HCT116 (cell line): ENCODE data around the gene IMPDH1. TPM values are rescaled to one million over a fixed set of nuclear protein-coding genes. Genes with fewer than 3 reads are reported as not detected.

Source experiments
- ATAC-seq: fragments of 200-7000 bp; cut with Tn5 transposase; 2 replicates; pipeline ENCODE4 v1.9.1; 2020; ENCODE audit warnings: mild to moderate bottlenecking, moderate library complexity
- BruUV-seq: library from RNA; stranded (reverse); fragments of 400-500 nt; replicated peaks from 2 replicates; lab custom pipeline; 2021; lab: Mats Ljungman, UMichigan
- CTCF ChIA-PET: fragments of 300-600 bp; sonication (Branson Sonifier 250); formaldehyde crosslinking; loops from one replicate; lab custom pipeline; 2021; ENCODE audit warnings: antibody characterized with exemption; lab: Charles Lee
- POLR2A ChIA-PET: fragments of 300-600, 350-600 bp; sonication (Branson Sonifier 250); formaldehyde crosslinking; loops from one replicate; lab custom pipeline; 2021; ENCODE audit warnings: antibody characterized with exemption; lab: Charles Lee
- RAD21 ChIA-PET, 2 experiments: fragments of 300-600 bp; sonication (Branson Sonifier 250); formaldehyde crosslinking; loops; one replicate each; lab custom pipeline; 2023; ENCODE audit warnings: low total read pairs in 2 of 2; ENCODE audit not compliant: uncharacterized antibody in 2 of 2, unreplicated experiment in 2 of 2, low non-redundant PET in 1 of 2; lab: Charles Lee
- DNase-seq: peaks from one replicate; pipeline ENCODE4 v3.0.0-alpha.2; 2010; ENCODE audit warnings: low read depth, low spot score
- H2AFZ ChIP-seq: fragments of 200-600 bp; shearing (Covaris generic), sonication (generic); 2 replicates; pipeline ENCODE4 v1.6.1; 2017; ENCODE audit warnings: low read depth, mixed run types, mixed read lengths, antibody characterized with exemption, low read length; ENCODE audit not compliant: poor library complexity, severe bottlenecking
- H3K27ac ChIP-seq: 2 replicates; pipeline ENCODE4 v1.5.1; 2012; ENCODE audit warnings: low read depth, low read length
- H3K27me3 ChIP-seq: fragments of 200-600 bp; sonication (generic); 2 replicates; pipeline ENCODE4 v1.6.1; 2016; ENCODE audit warnings: mixed run types, low read length, mixed read lengths; ENCODE audit not compliant: insufficient read depth
- H3K36me3 ChIP-seq, 2 experiments: fragments of 200-500 bp in 1 of 2; fragments of 200-600 bp in 1 of 2; sonication (Bioruptor generic) in 1 of 2; sonication (generic) in 1 of 2; 2 replicates each; pipeline versions ENCODE4 v1.5.1 to v1.6.1; 2014 to 2016; ENCODE audit warnings: low read length in 2 of 2, inconsistent platforms in 1 of 2, mixed read lengths in 1 of 2, mixed run types in 1 of 2; ENCODE audit not compliant: insufficient read depth in 2 of 2, control insufficient read depth in 1 of 2
- H3K4me1 ChIP-seq, 2 experiments: fragments of 200-600 bp in 1 of 2; sonication (generic) in 1 of 2; 2 replicates each; pipeline versions ENCODE4 v1.5.1 to v1.6.1; 2012 to 2017; ENCODE audit warnings: low read length in 2 of 2, inconsistent platforms in 1 of 2, mild to moderate bottlenecking in 1 of 2, mixed read lengths in 1 of 2, mixed run types in 1 of 2, moderate library complexity in 1 of 2; ENCODE audit not compliant: insufficient read depth in 2 of 2, control insufficient read depth in 1 of 2
- H3K4me2 ChIP-seq: fragments of 200-600 bp; sonication (generic); 2 replicates; pipeline ENCODE4 v1.6.1; 2017; ENCODE audit warnings: mixed run types, low read length, mixed read lengths
- H3K4me3 ChIP-seq, 2 experiments: fragments of 200-600 bp in 1 of 2; sonication (generic) in 1 of 2; replicated peaks in 1 of 2; 2 replicates each; pipeline ENCODE4 v1.5.1; 2011 to 2016; ENCODE audit warnings: low read length in 2 of 2, control low read depth in 1 of 2, low read depth in 1 of 2, mild to moderate bottlenecking in 1 of 2, mixed read lengths in 1 of 2, mixed run types in 1 of 2
- H3K79me2 ChIP-seq: fragments of 200-600 bp; sonication (generic); 2 replicates; pipeline ENCODE4 v1.6.1; 2017; ENCODE audit warnings: mild to moderate bottlenecking, mixed run types, low read length, moderate library complexity, mixed read lengths; ENCODE audit not compliant: insufficient read depth
- H3K9ac ChIP-seq: fragments of 200-600 bp; sonication (generic); 2 replicates; pipeline ENCODE4 v1.6.1; 2016; ENCODE audit warnings: low read length, mixed read lengths
- H3K9me2 ChIP-seq: fragments of 200-600 bp; sonication (generic), shearing (Covaris generic); 2 replicates; pipeline ENCODE4 v1.6.1; 2017; ENCODE audit warnings: mixed run types, mild to moderate bottlenecking, moderate library complexity; ENCODE audit not compliant: insufficient read depth
- H3K9me3 ChIP-seq, 2 experiments: fragments of 200-500 bp in 1 of 2; fragments of 200-600 bp in 1 of 2; sonication (Bioruptor generic) in 1 of 2; sonication (generic) in 1 of 2; 2 replicates each; pipeline ENCODE4 v1.6.1; 2014 to 2017; ENCODE audit warnings: low read length in 2 of 2, mixed read lengths in 2 of 2, inconsistent platforms in 1 of 2, low read depth in 1 of 2, mild to moderate bottlenecking in 1 of 2, mixed run types in 1 of 2, moderate library complexity in 1 of 2; ENCODE audit not compliant: control insufficient read depth in 1 of 2, insufficient read depth in 1 of 2
- H4K20me1 ChIP-seq: fragments of 200-600 bp; sonication (generic), shearing (Covaris generic); 2 replicates; pipeline ENCODE4 v1.6.1; 2017; ENCODE audit warnings: mixed run types, mild to moderate bottlenecking, moderate library complexity; ENCODE audit not compliant: insufficient read depth
- ATF3 ChIP-seq: IDR thresholded peaks from 2 replicates; pipeline ENCODE4 v1.6.1; 2012
- CBX3 ChIP-seq: IDR thresholded peaks from 2 replicates; pipeline ENCODE4 v1.6.1; 2012; ENCODE audit warnings: low read depth
- EGR1 ChIP-seq: IDR thresholded peaks from 2 replicates; pipeline ENCODE4 v1.6.1; 2012; ENCODE audit warnings: low read depth
- EZH2phosphoT487 ChIP-seq: fragments of 200-600 bp; IDR thresholded peaks from 2 replicates; pipeline ENCODE4 v1.6.1; 2018; ENCODE audit warnings: antibody characterized with exemption, borderline replicate concordance
- FOSL1 ChIP-seq: IDR thresholded peaks from 2 replicates; pipeline ENCODE4 v1.6.1; 2012; ENCODE audit warnings: low read depth
- POLR2A ChIP-seq: IDR thresholded peaks from 2 replicates; pipeline ENCODE4 v1.7.0; 2011; ENCODE audit warnings: borderline replicate concordance; ENCODE audit not compliant: insufficient read depth, insufficient read length; ENCODE audit errors: extremely low read depth
- SP1 ChIP-seq: IDR thresholded peaks from 2 replicates; pipeline ENCODE4 v1.6.1; 2012; ENCODE audit warnings: low read depth
- TCF7L2 ChIP-seq: IDR thresholded peaks from 2 replicates; pipeline ENCODE4 v1.7.0; 2011; ENCODE audit warnings: borderline replicate concordance, inconsistent platforms; ENCODE audit not compliant: insufficient read depth, insufficient read length; ENCODE audit errors: extremely low read depth
- ZFX ChIP-seq: fragments of 450-650 bp; IDR thresholded peaks from 2 replicates; pipeline ENCODE4 v1.6.1; 2017
- ZNF274 ChIP-seq: fragments of 200-500 bp; sonication (Bioruptor generic); IDR thresholded peaks from 2 replicates; pipeline ENCODE4 v1.6.1; 2014; ENCODE audit warnings: mild to moderate bottlenecking, low read depth, low read length, inconsistent platforms
- intact Hi-C: fragments of 100-400 bp; cut with micrococcal nuclease; formaldehyde crosslinking; loops from 2 replicates; pipeline ENCODE4 v1.10.0; 2022
- total RNA-seq: library from RNA; stranded (reverse); gene quantifications from one replicate; pipeline ENCODE4 v1.2.1, GENCODE V29; 2021; ENCODE audit not compliant: unreplicated experiment
- TF ChIP-seq, protein P1 (sequence below): IDR thresholded peaks from 2 replicates; pipeline ENCODE4 v1.6.1; 2011; ENCODE audit warnings: mild to moderate bottlenecking, low read length, moderate library complexity; ENCODE audit not compliant: insufficient replicate concordance; ENCODE audit errors: extremely low read depth
- TF ChIP-seq, protein P2 (sequence below): IDR thresholded peaks from 2 replicates; pipeline ENCODE4 v1.6.1; 2012; ENCODE audit warnings: low read depth
- TF ChIP-seq, protein P3 (sequence below), 3 experiments: fragments of 200-600 bp in 1 of 3; sonication (generic) in 1 of 3; IDR thresholded peaks in 2 of 3; conservative IDR thresholded peaks in 1 of 3; 2 replicates each; pipeline ENCODE4 v1.5.1; 2012 to 2017; ENCODE audit warnings: low read depth in 2 of 3, low read length in 2 of 3, antibody characterized with exemption in 1 of 3, borderline replicate concordance in 1 of 3, control low read depth in 1 of 3, mild to moderate bottlenecking in 1 of 3, mixed read lengths in 1 of 3, mixed run types in 1 of 3, moderate library complexity in 1 of 3; ENCODE audit not compliant: insufficient read depth in 1 of 3

IMPDH1 gene
- total RNA-seq, 1 experiment from 2014 or later, result 98.2 TPM

GRCh38 chr7:128396357-128396756, 13.4 kb downstream of the IMPDH1 start (continued):
- TF ChIP-seq, protein P1, sequence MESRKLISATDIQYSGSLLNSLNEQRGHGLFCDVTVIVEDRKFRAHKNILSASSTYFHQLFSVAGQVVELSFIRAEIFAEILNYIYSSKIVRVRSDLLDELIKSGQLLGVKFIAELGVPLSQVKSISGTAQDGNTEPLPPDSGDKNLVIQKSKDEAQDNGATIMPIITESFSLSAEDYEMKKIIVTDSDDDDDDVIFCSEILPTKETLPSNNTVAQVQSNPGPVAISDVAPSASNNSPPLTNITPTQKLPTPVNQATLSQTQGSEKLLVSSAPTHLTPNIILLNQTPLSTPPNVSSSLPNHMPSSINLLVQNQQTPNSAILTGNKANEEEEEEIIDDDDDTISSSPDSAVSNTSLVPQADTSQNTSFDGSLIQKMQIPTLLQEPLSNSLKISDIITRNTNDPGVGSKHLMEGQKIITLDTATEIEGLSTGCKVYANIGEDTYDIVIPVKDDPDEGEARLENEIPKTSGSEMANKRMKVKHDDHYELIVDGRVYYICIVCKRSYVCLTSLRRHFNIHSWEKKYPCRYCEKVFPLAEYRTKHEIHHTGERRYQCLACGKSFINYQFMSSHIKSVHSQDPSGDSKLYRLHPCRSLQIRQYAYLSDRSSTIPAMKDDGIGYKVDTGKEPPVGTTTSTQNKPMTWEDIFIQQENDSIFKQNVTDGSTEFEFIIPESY, result no peak
- no peak for TF ChIP-seq ZNF274
- no peak for TF ChIP-seq EGR1
- no peak for TF ChIP-seq EZH2phosphoT487
- TF ChIP-seq ZFX, result no peak
- no peak for TF ChIP-seq TCF7L2
- TF ChIP-seq, protein P2, sequence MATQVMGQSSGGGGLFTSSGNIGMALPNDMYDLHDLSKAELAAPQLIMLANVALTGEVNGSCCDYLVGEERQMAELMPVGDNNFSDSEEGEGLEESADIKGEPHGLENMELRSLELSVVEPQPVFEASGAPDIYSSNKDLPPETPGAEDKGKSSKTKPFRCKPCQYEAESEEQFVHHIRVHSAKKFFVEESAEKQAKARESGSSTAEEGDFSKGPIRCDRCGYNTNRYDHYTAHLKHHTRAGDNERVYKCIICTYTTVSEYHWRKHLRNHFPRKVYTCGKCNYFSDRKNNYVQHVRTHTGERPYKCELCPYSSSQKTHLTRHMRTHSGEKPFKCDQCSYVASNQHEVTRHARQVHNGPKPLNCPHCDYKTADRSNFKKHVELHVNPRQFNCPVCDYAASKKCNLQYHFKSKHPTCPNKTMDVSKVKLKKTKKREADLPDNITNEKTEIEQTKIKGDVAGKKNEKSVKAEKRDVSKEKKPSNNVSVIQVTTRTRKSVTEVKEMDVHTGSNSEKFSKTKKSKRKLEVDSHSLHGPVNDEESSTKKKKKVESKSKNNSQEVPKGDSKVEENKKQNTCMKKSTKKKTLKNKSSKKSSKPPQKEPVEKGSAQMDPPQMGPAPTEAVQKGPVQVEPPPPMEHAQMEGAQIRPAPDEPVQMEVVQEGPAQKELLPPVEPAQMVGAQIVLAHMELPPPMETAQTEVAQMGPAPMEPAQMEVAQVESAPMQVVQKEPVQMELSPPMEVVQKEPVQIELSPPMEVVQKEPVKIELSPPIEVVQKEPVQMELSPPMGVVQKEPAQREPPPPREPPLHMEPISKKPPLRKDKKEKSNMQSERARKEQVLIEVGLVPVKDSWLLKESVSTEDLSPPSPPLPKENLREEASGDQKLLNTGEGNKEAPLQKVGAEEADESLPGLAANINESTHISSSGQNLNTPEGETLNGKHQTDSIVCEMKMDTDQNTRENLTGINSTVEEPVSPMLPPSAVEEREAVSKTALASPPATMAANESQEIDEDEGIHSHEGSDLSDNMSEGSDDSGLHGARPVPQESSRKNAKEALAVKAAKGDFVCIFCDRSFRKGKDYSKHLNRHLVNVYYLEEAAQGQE, result no peak
- TF ChIP-seq ATF3, result no peak
- TF ChIP-seq, all 23 proteins: peak for 0

DNA sequence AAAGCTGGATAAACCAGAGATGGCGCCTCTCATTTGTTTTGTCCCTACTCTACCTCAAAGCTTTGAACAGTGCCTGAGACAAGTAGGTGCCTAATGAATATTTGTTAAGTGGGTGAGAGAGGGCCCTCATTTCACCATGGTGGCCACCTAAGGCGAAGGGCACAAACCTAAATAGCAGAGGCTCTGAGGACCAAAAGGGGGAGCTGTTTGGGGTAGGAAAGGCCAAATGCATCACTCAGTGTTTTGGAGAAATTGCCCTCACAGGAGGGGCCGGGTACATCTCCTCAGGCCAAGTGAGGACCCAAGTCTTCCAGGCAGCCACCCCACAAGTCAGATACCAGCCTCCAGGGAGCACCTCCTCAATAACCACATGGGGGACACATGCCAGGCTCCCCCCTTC, 14.0 kb downstream of the IMPDH1 start:
- Histone ChIP-seq H4K20me1 (no peaks in the 10 kb centered on the region; the same call in 1 of the 2 replicates), H3K27me3 (no peaks in the 10 kb centered on the region), H3K27ac (no peak overlapping the region), H3K36me3 (peaks cover 32 to 61% of the 10 kb centered on the region in 2 experiments), H3K9me3 (no peaks in the 10 kb centered on the region), H3K4me2 (no peak overlapping the region), H3K9me2 (no peaks in the 10 kb centered on the region), H3K79me2 (no peaks in the 10 kb centered on the region), H3K9ac (no peak overlapping the region), H3K4me3 (no peak overlapping the region), H2AFZ (no peak overlapping the region), H3K4me1 (no peaks in the 10 kb centered on the region)
- ATAC-seq, result no peak
- ChIA-PET RAD21 (no interaction called here), POLR2A (no interaction called here), CTCF (interaction anchor here (1.6 kb wide), 1 partner anchor 12 kb away, joined by 3 read pairs; no protein-coding TSS in a partner anchor)
- intact Hi-C loops, result no loop called here
- BruUV-seq, result no TSS peak
- no peak for DNase-seq
- TF ChIP-seq CBX3, result no peak
- TF ChIP-seq SP1, result no peak
- TF ChIP-seq, protein P1, result no peak
- TF ChIP-seq FOSL1, result no peak
- TF ChIP-seq, protein P3, sequence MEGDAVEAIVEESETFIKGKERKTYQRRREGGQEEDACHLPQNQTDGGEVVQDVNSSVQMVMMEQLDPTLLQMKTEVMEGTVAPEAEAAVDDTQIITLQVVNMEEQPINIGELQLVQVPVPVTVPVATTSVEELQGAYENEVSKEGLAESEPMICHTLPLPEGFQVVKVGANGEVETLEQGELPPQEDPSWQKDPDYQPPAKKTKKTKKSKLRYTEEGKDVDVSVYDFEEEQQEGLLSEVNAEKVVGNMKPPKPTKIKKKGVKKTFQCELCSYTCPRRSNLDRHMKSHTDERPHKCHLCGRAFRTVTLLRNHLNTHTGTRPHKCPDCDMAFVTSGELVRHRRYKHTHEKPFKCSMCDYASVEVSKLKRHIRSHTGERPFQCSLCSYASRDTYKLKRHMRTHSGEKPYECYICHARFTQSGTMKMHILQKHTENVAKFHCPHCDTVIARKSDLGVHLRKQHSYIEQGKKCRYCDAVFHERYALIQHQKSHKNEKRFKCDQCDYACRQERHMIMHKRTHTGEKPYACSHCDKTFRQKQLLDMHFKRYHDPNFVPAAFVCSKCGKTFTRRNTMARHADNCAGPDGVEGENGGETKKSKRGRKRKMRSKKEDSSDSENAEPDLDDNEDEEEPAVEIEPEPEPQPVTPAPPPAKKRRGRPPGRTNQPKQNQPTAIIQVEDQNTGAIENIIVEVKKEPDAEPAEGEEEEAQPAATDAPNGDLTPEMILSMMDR (IDR thresholded peaks at IDR 0.05 in 2 of 3, conservative IDR thresholded peaks at IDR 0.05 in 1 of 3; ENCODE audit: borderline replicate concordance in 1 of 3, insufficient read depth in 1 of 3, low read depth in 2 of 3, low read length in 2 of 3), result peak in 2 of 3 experiments; percentile 39; a peak in 4 of 6 replicates
- TF ChIP-seq ZFX, result no peak
- no peak for TF ChIP-seq POLR2A
